Left lung (tissue), 10 donors: ENCODE data around the gene RNF25. TPM values are rescaled to one million over a fixed set of nuclear protein-coding genes. Genes with fewer than 3 reads are reported as not detected.

Source experiments
- ATAC-seq: fragments of 200-7000 bp; cut with Tn5 transposase; one replicate; pipeline ENCODE4 v1.9.1; 2020; ENCODE audit warnings: moderate library complexity
- DNase-seq, 4 donors: peaks; one replicate each; pipeline ENCODE4 v3.0.0-alpha.2; 2013 to 2020
- H3K27ac ChIP-seq, 2 donors: fragments of 200-600 bp; sonication (generic) in 1 of 2; one replicate each; pipeline versions ENCODE4 v1.5.0 to v1.8.0; 2020 to 2021
- H3K27me3 ChIP-seq, 2 donors: fragments of 200-600 bp; sonication (generic) in 1 of 2; one replicate each; pipeline versions ENCODE4 v1.5.0 to v1.8.0; 2020 to 2021
- H3K36me3 ChIP-seq, 2 donors: fragments of 200-600 bp; sonication (generic) in 1 of 2; one replicate each; pipeline versions ENCODE4 v1.5.0 to v1.8.0; 2020 to 2021
- H3K4me1 ChIP-seq, 2 donors: fragments of 200-600 bp; one replicate each; pipeline ENCODE4 v1.8.0; 2021
- H3K4me3 ChIP-seq, 2 donors: fragments of 200-600 bp; sonication (generic) in 1 of 2; one replicate each; pipeline versions ENCODE4 v1.5.0 to v1.8.0; 2020 to 2021; ENCODE audit warnings: mild to moderate bottlenecking in 1 of 2
- H3K9me3 ChIP-seq, 2 donors: fragments of 200-600 bp; sonication (generic) in 1 of 2; one replicate each; pipeline versions ENCODE4 v1.5.0 to v1.8.0; 2020 to 2021
- intact Hi-C, 2 donors: fragments of 100-400 bp; cut with DNase I; formaldehyde crosslinking; loops; one replicate each; pipeline versions ENCODE4 v1.11.2 to v1.14.2; 2022
- polyA plus RNA-seq, 6 donors: library from polyadenylated mRNA; unstranded; fragments of 120-200 nt; gene quantifications; one replicate each; pipeline ENCODE4 v1.2.1, GENCODE V29; 2013; ENCODE audit not compliant: insufficient read length in 6 of 6
- total RNA-seq, 2 donors: library from RNA; stranded (reverse); fragmentation: NEBNext Ultra II Directional; extraction: Animal tissue kit (Norgen Biotek cat#: 25700); gene quantifications; one replicate each; pipeline ENCODE4 v1.2.1, GENCODE V29; 2021
- TF ChIP-seq, protein P1 (sequence below), 2 donors: fragments of 200-600 bp; sonication (generic) in 1 of 2; IDR thresholded peaks; one replicate each; pipeline versions ENCODE4 v1.5.0 to v1.8.0; 2021; ENCODE audit warnings: antibody characterized with exemption in 2 of 2
- donor health status: DM: no; HTN: yes; CAD: no.
- donor health status: DM: no; HTN: no; CAD: no.

The RNF25 gene
- total and polyA plus RNA-seq, 8 donors: 15.5 to 40.8 (median 37.8) TPM

DNA sequence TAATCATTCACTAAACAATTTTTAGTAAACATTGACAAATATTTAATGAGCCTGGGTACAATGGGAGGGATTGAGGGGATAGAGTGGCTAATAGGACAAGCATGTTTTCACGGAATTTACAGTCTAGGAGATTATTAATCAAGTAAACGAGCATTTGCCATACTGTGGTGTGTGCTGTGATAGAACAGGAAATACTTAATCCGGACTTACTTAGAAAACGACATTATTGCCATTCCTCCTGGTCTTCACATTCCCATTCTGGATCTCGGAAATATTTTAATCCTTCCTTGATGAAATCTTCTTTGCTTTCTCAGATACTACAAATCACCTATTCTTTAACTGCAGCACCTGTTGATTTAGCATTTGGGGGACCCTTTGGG lies 39.7 kb upstream of the RNF25 start:
- H3K4me3 ChIP-seq: peak overlapping the region; percentile 94 to 95
- peak overlapping the region; percentile 93 to 96 for H3K27ac ChIP-seq
- peaks cover 8 to 43% of the 10 kb centered on the region in 2 donors for H3K4me1 ChIP-seq
- H3K9me3 ChIP-seq: no peaks in the 10 kb centered on the region
- peaks cover 0 to 10% of the 10 kb centered on the region in 2 donors for H3K36me3 ChIP-seq
- DNase-seq: peak in 1 of 4 donors; percentile 7
- TF ChIP-seq, protein P1, sequence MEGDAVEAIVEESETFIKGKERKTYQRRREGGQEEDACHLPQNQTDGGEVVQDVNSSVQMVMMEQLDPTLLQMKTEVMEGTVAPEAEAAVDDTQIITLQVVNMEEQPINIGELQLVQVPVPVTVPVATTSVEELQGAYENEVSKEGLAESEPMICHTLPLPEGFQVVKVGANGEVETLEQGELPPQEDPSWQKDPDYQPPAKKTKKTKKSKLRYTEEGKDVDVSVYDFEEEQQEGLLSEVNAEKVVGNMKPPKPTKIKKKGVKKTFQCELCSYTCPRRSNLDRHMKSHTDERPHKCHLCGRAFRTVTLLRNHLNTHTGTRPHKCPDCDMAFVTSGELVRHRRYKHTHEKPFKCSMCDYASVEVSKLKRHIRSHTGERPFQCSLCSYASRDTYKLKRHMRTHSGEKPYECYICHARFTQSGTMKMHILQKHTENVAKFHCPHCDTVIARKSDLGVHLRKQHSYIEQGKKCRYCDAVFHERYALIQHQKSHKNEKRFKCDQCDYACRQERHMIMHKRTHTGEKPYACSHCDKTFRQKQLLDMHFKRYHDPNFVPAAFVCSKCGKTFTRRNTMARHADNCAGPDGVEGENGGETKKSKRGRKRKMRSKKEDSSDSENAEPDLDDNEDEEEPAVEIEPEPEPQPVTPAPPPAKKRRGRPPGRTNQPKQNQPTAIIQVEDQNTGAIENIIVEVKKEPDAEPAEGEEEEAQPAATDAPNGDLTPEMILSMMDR (IDR thresholded peaks at IDR 0.05): no peak
- no peaks in the 10 kb centered on the region for H3K27me3 ChIP-seq
- intact Hi-C loops: loop anchor here in 1 of 2 donors (10.0 kb wide), 1 partner anchor 133 kb away; no protein-coding TSS in a partner anchor
- ATAC-seq: peak; percentile 8

DNA sequence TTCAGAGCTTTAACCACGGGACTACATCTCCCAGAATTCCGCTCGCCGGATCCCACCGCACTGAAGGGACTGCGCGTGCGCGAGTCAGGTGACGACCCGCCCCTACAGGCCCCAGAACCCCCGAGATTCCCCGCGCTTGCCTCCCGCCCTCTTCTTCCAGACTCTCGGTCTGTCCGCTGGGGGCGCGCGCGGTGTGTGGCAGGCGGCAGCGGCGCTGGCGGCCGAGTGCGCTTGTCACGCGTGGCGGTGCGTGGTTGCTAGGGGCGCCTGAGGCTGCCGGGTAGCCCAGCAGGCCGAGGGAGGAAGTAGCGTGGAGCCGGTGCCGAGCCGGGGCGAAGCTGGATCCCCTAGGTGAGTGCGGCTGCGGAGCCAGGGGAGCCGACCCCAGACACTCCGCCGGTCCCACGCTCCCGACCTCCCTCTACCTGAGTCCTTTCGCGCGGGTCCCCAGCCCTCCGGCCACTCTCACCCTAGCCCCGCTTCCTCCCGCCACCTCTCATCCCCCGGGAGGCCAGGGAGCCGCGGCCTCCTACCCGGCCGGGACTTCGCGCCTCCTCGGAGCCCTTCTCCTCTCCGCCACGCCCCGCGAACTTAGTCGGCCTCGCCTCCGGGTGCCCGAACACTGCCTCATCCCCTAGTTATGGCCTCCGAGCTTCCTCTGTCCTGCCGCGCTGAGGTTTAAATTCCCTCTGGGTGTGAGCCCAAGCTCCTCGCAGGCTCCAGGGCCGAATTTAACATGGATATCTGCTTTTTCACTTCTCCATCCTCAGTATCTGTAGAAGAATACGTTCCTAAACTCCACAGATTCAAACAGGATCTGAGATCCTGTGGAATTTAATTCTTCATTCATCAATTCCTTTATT lies 39.1 kb upstream of the RNF25 start, which contains the start of gene TTLL4:
TSS of gene TTLL4 (plus strand) at position 149 of the 863 bp plus-strand sequence. CDS start 26,842 bp downstream, outside the sequence.
- H3K27me3 ChIP-seq: no peaks in the 10 kb centered on the region
- peak; percentile 94 to 100 (median 98) for DNase-seq
- H3K9me3 ChIP-seq: no peaks in the 10 kb centered on the region
- peaks cover 8 to 43% of the 10 kb centered on the region in 2 donors for H3K4me1 ChIP-seq
- H3K27ac ChIP-seq: peak within 1 kb of the TSS; percentile 93 to 96
- peaks cover 0 to 4% of the 10 kb centered on the region in 2 donors for H3K36me3 ChIP-seq
- intact Hi-C loops: loop anchor here in 1 of 2 donors (10.0 kb wide), 1 partner anchor 134 kb away; no protein-coding TSS in a partner anchor
- peak within 1 kb of the TSS; percentile 94 to 95 for H3K4me3 ChIP-seq
- TF ChIP-seq, protein P1 (IDR thresholded peaks at IDR 0.05): peak; percentile 67 to 94
- ATAC-seq: peak; percentile 99

DNA sequence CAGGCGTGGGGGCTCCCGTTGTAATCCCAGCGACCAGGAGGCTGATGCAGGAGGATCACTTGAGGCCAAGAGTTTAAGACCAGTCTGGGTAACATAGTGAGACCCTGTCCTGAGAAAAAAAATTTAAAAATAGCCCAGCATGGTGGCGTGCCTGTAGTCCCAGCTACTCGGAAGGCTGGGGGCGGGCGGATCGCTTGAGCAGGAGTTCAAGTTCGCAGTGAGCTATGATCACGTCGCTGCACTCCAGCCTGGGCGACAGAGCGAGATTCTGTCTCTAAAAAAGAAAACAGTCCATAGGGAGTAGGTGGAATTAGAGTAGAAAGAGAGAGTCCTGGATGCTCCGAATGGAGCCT lies 38.5 kb upstream of the RNF25 start:
- Histone ChIP-seq H3K36me3 (no peaks in the 10 kb centered on the region), H3K9me3 (no peaks in the 10 kb centered on the region), H3K27ac (peak overlapping the region; percentile 93 to 96), H3K4me3 (peak overlapping the region; percentile 94 to 95), H3K4me1 (peaks cover 8 to 41% of the 10 kb centered on the region in 2 donors), H3K27me3 (no peaks in the 10 kb centered on the region)
- DNase-seq: no peak
- ATAC-seq: no peak
- intact Hi-C loops: loop anchor here in 1 of 2 donors (10.0 kb wide), 1 partner anchor 134 kb away; no protein-coding TSS in a partner anchor
- TF ChIP-seq, protein P1 (IDR thresholded peaks at IDR 0.05): no peak

DNA sequence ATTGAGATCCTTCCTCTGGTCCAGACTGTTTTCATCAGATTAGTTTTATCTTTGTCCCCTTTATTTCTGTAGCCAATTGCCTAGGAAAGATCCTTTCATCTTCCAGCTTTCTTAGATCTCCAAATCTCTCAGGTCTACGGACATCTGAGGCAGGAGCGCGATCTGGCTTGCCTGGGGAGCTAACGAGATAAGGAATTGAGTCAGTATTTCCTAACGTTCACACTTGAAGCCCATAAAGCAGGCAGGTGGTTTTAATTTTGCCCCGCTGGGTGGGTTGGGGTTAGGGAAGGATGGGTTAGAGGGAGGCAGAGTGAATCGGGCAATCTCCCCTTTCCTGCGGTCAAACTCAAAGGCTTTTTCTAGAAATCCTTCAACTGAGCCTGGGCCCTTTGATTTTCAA lies 38.1 kb upstream of the RNF25 start:
- ATAC-seq (no peak), DNase-seq (no peak)
- H3K27ac ChIP-seq: no peak overlapping the region
- H3K36me3 ChIP-seq: no peaks in the 10 kb centered on the region
- intact Hi-C loops: loop anchor here in 1 of 2 donors (10.0 kb wide), 1 partner anchor 135 kb away; no protein-coding TSS in a partner anchor
- TF ChIP-seq, protein P1 (IDR thresholded peaks at IDR 0.05): no peak
- peak overlapping the region in 1 of 2 donors; percentile 95 for H3K4me3 ChIP-seq
- H3K4me1 ChIP-seq: peaks cover 8 to 37% of the 10 kb centered on the region in 2 donors
- no peaks in the 10 kb centered on the region for H3K9me3 ChIP-seq
- no peaks in the 10 kb centered on the region for H3K27me3 ChIP-seq

DNA sequence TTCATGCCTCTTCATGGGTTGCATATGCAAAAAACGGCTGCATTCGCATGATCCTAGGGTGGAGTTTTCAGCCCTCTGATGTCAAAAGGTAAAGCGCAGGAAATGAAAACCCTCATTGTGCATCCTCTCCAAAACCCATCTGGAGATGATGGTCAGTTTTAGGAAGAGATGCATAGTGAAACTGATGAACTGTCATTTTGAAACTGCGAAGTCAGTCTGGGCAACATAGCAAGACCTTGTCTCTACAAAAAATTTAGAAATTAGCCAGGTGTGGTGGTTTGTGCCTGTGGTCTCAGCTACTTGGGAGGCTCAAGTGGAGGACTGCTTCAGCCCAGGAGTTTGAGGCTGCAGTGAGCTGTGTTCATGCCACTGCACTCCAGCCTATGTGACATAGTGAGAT lies 36.3 kb upstream of the RNF25 start:
- ATAC-seq: no peak
- Histone ChIP-seq H3K4me3 (no peak overlapping the region), H3K27ac (no peak overlapping the region), H3K27me3 (no peaks in the 10 kb centered on the region), H3K9me3 (no peaks in the 10 kb centered on the region), H3K4me1 (peaks cover 8 to 22% of the 10 kb centered on the region in 2 donors), H3K36me3 (no peaks in the 10 kb centered on the region)
- intact Hi-C loops: no loop called here
- TF ChIP-seq, protein P1 (IDR thresholded peaks at IDR 0.05): no peak
- no peak for DNase-seq
